Prostate gland (tissue), 2 donors: ENCODE results near the gene PHYH. TPM values are rescaled to one million over a fixed set of nuclear protein-coding genes. Genes with fewer than 3 reads are reported as not detected.
"Not testable (repeated sequence)": the region's sequence is repeated elsewhere in the genome, so short reads cannot be mapped to it uniquely, and the experiment has no call there.

Source experiments
- DNase-seq: peaks from one replicate; pipeline ENCODE4 v3.0.0-alpha.2; 2019; ENCODE audit warnings: low spot score
- H3K27ac ChIP-seq, 2 donors: fragments of 200-600 bp; sonication (generic); 2 replicates each; pipeline ENCODE4 v1.5.1; 2017 to 2019
- H3K27me3 ChIP-seq: fragments of 200-600 bp; sonication (generic); replicated peaks from 2 replicates; pipeline ENCODE4 v1.5.1; 2019; ENCODE audit not compliant: insufficient read depth
- H3K36me3 ChIP-seq, 2 donors: fragments of 200-600 bp; sonication (generic); 1 replicate in 1 of 2; 2 replicates in 1 of 2; pipeline versions ENCODE4 v1.5.1 to v1.8.1; 2017 to 2019
- H3K4me1 ChIP-seq: fragments of 200-600 bp; sonication (generic); replicated peaks from 2 replicates; pipeline ENCODE4 v1.5.1; 2019
- H3K4me3 ChIP-seq, 2 donors: fragments of 200-600 bp; sonication (generic); 2 replicates each; pipeline ENCODE4 v1.5.1; 2017 to 2019
- H3K9me3 ChIP-seq: fragments of 200-600 bp; sonication (generic); 2 replicates; pipeline ENCODE4 v1.5.1; 2017
- POLR2A ChIP-seq: fragments of 450-650 bp; IDR thresholded peaks from one replicate; pipeline ENCODE4 v1.6.1; 2016; ENCODE audit warnings: antibody characterized with exemption, mild to moderate bottlenecking
- POLR2AphosphoS5 ChIP-seq: sonication (generic); formaldehyde crosslinking; IDR thresholded peaks from one replicate; pipeline ENCODE4 v1.6.1; 2017; ENCODE audit warnings: antibody characterized with exemption
- WGBS: methylation state at CpG from one replicate; pipeline ENCODE4 v1.1.5; 2018; 5-methylcytosine and 5-hydroxymethylcytosine counted together
- intact Hi-C: fragments of 100-400 bp; cut with DNase I; formaldehyde crosslinking; loops from one replicate; pipeline ENCODE4 v1.14.2; 2022
- total RNA-seq, 2 donors: library from RNA; depleted of rRNA; stranded (reverse); fragments of >200 nt; gene quantifications; one replicate each; pipeline ENCODE4 v1.1.0, GENCODE V29; 2016
- TF ChIP-seq, protein P1 (sequence below), 4 experiments: fragments of 200-600 bp in 2 of 4; fragments of 450-650 bp in 2 of 4; sonication (generic) in 2 of 4; IDR thresholded peaks; 1 replicate in 3 of 4; 2 replicates in 1 of 4; pipeline ENCODE4 v1.5.1; 2016 to 2019; ENCODE audit warnings: antibody characterized with exemption in 4 of 4, mild to moderate bottlenecking in 2 of 4, moderate library complexity in 2 of 4

The PHYH gene
- total RNA-seq, 2 donors from 2014 or later = 18.2 to 27.4 TPM

- Histone ChIP-seq H3K27ac (no peak overlapping the region), H3K27me3 (no peaks in the 10 kb centered on the region), H3K4me3 (no peak overlapping the region), H3K36me3 (peaks cover 3 to 10% of the 10 kb centered on the region in 2 donors), H3K4me1 (no peaks in the 10 kb centered on the region), H3K9me3 (no peaks in the 10 kb centered on the region)
- TF ChIP-seq POLR2A (no peak), POLR2AphosphoS5 (no peak)
- TF ChIP-seq, protein P1, sequence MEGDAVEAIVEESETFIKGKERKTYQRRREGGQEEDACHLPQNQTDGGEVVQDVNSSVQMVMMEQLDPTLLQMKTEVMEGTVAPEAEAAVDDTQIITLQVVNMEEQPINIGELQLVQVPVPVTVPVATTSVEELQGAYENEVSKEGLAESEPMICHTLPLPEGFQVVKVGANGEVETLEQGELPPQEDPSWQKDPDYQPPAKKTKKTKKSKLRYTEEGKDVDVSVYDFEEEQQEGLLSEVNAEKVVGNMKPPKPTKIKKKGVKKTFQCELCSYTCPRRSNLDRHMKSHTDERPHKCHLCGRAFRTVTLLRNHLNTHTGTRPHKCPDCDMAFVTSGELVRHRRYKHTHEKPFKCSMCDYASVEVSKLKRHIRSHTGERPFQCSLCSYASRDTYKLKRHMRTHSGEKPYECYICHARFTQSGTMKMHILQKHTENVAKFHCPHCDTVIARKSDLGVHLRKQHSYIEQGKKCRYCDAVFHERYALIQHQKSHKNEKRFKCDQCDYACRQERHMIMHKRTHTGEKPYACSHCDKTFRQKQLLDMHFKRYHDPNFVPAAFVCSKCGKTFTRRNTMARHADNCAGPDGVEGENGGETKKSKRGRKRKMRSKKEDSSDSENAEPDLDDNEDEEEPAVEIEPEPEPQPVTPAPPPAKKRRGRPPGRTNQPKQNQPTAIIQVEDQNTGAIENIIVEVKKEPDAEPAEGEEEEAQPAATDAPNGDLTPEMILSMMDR (IDR thresholded peaks at IDR 0.05) = no peak
- 91% methylated on average over 19 of the region's 19 CpGs for WGBS
- intact Hi-C loops = no loop called here
- no peak for DNase-seq
Measured at GRCh38 chr10:13291821-13292773, 7.8 kb downstream of the PHYH start.

GRCh38 chr10:13291061-13291460 lies 8.8 kb downstream of the PHYH start:
- H3K36me3 ChIP-seq = peaks cover 3 to 10% of the 10 kb centered on the region in 2 donors
- H3K4me3 ChIP-seq = no peak overlapping the region
- H3K4me1 ChIP-seq = no peaks in the 10 kb centered on the region
- H3K27me3 ChIP-seq = no peaks in the 10 kb centered on the region
- WGBS = 90% methylated on average over 4 of the region's 4 CpGs
- intact Hi-C loops = no loop called here
- no peak for DNase-seq
- TF ChIP-seq POLR2A = no peak
- TF ChIP-seq, protein P1 (IDR thresholded peaks at IDR 0.05) = no peak
- no peaks in the 10 kb centered on the region for H3K9me3 ChIP-seq
- H3K27ac ChIP-seq = no peak overlapping the region

GRCh38 chr10:13284050-13284449 lies 15.8 kb downstream of the PHYH start:
- Histone ChIP-seq H3K9me3 (no peaks in the 10 kb centered on the region), H3K36me3 (peaks cover 0 to 10% of the 10 kb centered on the region in 2 donors), H3K4me1 (no peaks in the 10 kb centered on the region), H3K27ac (no peak overlapping the region), H3K27me3 (no peaks in the 10 kb centered on the region), H3K4me3 (no peak overlapping the region)
- intact Hi-C loops = no loop called here
- TF ChIP-seq POLR2AphosphoS5 = no peak
- no peak for TF ChIP-seq POLR2A
- TF ChIP-seq, protein P1 (IDR thresholded peaks at IDR 0.05) = no peak
- DNase-seq = no peak
- 89% methylated on average over 4 of the region's 4 CpGs for WGBS

DNA sequence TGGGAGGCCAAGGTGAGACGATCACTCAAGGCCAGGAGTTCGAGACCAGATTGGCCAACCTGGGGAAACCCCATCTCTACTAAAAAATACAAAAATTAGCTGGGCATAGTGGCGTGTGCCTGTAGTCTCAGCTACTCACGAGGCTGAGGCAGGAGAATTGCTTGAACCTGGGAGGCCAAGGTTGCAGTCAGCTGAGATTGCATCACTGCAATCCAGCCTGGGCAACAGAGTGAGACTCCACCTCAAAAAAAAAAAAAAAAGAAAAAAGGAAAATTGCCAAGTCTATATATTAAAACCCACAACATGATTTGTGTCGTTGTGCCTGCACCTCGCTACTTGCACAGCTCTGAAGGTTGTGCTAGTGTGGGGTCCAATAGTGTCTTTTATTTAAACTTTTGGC lies 17.5 kb downstream of the PHYH start:
- intact Hi-C loops, H3K4me3 ChIP-seq, H3K27ac ChIP-seq, H3K4me1 ChIP-seq, H3K27me3 ChIP-seq, H3K9me3 ChIP-seq, H3K36me3 ChIP-seq, DNase-seq: not testable (repeated sequence)
- WGBS = 94% methylated on average over 6 of the region's 6 CpGs

- 54% methylated on average over 4 of the region's 4 CpGs for WGBS
- TF ChIP-seq POLR2A = no peak
- TF ChIP-seq, protein P1 (IDR thresholded peaks at IDR 0.05) = no peak
- no peak for TF ChIP-seq POLR2AphosphoS5
- Histone ChIP-seq H3K9me3 (no peaks in the 10 kb centered on the region), H3K36me3 (no peaks in the 10 kb centered on the region), H3K4me3 (no peak overlapping the region), H3K27me3 (no peaks in the 10 kb centered on the region), H3K27ac (no peak overlapping the region), H3K4me1 (peaks cover 3% of the 10 kb centered on the region)
- no peak for DNase-seq
- intact Hi-C loops = no loop called here
Measured at GRCh38 chr10:13276749-13277365, 23.0 kb downstream of the PHYH start.

GRCh38 chr10:13276146-13276545 lies 23.7 kb downstream of the PHYH start:
- intact Hi-C loops, H3K27ac ChIP-seq, H3K36me3 ChIP-seq, H3K4me3 ChIP-seq, H3K9me3 ChIP-seq, H3K27me3 ChIP-seq, DNase-seq, H3K4me1 ChIP-seq: not testable (repeated sequence)
- WGBS = 97% methylated on average over 11 of the region's 11 CpGs
